HL-60 (cell line): ENCODE results near the gene PCSK9.

Source experiments
- DNase-seq, 2 experiments: peaks; one replicate each; pipeline ENCODE4 v3.0.0-alpha.2; 2010 to 2020; ENCODE audit warnings: low read depth in 1 of 2, low spot score in 1 of 2
- H3K27ac ChIP-seq: fragments of 250-450 bp; sonication (Bioruptor Pico); replicated peaks from 2 replicates; pipeline ENCODE4 v1.5.1; 2020; ENCODE audit warnings: mild to moderate bottlenecking, moderate library complexity
- H3K27me3 ChIP-seq: fragments of 250-450 bp; sonication (Bioruptor Pico); 2 replicates; pipeline ENCODE4 v1.5.1; 2021; ENCODE audit warnings: mild to moderate bottlenecking, moderate library complexity; ENCODE audit not compliant: insufficient read depth, poor library complexity, severe bottlenecking
- H3K4me3 ChIP-seq: replicated peaks from 2 replicates; pipeline ENCODE4 v1.5.1; 2011; ENCODE audit warnings: mild to moderate bottlenecking, control low read depth, low read length; ENCODE audit not compliant: insufficient read depth
- CTCF ChIP-seq: IDR thresholded peaks from one replicate; pipeline ENCODE4 v1.5.1; 2011; ENCODE audit warnings: low read length, control low read depth, inconsistent platforms; ENCODE audit not compliant: insufficient read depth
- GABPA ChIP-seq: IDR thresholded peaks from 2 replicates; pipeline ENCODE4 v1.6.1; 2012; ENCODE audit warnings: low read depth
- POLR2AphosphoS5 ChIP-seq: IDR thresholded peaks from 2 replicates; pipeline ENCODE4 v1.6.1; 2012; ENCODE audit warnings: low read depth
- REST ChIP-seq: IDR thresholded peaks from 2 replicates; pipeline ENCODE4 v1.6.1; 2012; ENCODE audit warnings: low read depth; ENCODE audit not compliant: insufficient replicate concordance
- SPI1 ChIP-seq: IDR thresholded peaks from 2 replicates; pipeline ENCODE4 v1.6.1; 2012; ENCODE audit warnings: low read depth, mild to moderate bottlenecking, borderline replicate concordance
- long read RNA-seq: library from polyadenylated mRNA; unstranded; transcript quantifications from one replicate; pipeline ENCODE4 v2.0.0, GENCODE V29; 2020

PCSK9 gene
- long read RNA-seq: 0 reads

DNA sequence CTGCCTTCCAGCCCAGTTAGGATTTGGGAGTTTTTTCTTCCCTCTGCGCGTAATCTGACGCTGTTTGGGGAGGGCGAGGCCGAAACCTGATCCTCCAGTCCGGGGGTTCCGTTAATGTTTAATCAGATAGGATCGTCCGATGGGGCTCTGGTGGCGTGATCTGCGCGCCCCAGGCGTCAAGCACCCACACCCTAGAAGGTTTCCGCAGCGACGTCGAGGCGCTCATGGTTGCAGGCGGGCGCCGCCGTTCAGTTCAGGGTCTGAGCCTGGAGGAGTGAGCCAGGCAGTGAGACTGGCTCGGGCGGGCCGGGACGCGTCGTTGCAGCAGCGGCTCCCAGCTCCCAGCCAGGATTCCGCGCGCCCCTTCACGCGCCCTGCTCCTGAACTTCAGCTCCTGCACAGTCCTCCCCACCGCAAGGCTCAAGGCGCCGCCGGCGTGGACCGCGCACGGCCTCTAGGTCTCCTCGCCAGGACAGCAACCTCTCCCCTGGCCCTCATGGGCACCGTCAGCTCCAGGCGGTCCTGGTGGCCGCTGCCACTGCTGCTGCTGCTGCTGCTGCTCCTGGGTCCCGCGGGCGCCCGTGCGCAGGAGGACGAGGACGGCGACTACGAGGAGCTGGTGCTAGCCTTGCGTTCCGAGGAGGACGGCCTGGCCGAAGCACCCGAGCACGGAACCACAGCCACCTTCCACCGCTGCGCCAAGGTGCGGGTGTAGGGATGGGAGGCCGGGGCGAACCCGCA lies at the start of gene PCSK9:
Gene PCSK9 (plus strand): TSS at position 207 of the 741 bp plus-strand sequence. CDS start 290 bp downstream, at position 497.
- no peak for TF ChIP-seq POLR2AphosphoS5
- TF ChIP-seq REST: no peak
- no peak for TF ChIP-seq GABPA
- TF ChIP-seq CTCF: no peak
- TF ChIP-seq SPI1: no peak

GRCh38 chr1:54989968-54990810 lies 49.2 kb upstream of the PCSK9 start:
- DNase-seq: no peak

More for the DNA sequence above, at the start of gene PCSK9:
- DNase-seq: no peak
- peaks cover 40% of the 10 kb centered on the region for H3K27me3 ChIP-seq
- no peak within 1 kb of the TSS for H3K4me3 ChIP-seq
- no peak within 1 kb of the TSS for H3K27ac ChIP-seq

More at GRCh38 chr1:54989968-54990810, 49.2 kb upstream of the PCSK9 start:
- H3K27ac ChIP-seq: no peak overlapping the region
- peaks cover 5% of the 10 kb centered on the region for H3K27me3 ChIP-seq
- TF ChIP-seq POLR2AphosphoS5 (no peak), REST (no peak), SPI1 (no peak), CTCF (no peak), GABPA (no peak)
- no peak overlapping the region for H3K4me3 ChIP-seq
